ENCODE results near the gene SSU72.
"Not testable (repeated sequence)": the region's sequence is repeated elsewhere in the genome, so short reads cannot be mapped to it uniquely, and the experiment has no call there.

SSU72 gene

DNA sequence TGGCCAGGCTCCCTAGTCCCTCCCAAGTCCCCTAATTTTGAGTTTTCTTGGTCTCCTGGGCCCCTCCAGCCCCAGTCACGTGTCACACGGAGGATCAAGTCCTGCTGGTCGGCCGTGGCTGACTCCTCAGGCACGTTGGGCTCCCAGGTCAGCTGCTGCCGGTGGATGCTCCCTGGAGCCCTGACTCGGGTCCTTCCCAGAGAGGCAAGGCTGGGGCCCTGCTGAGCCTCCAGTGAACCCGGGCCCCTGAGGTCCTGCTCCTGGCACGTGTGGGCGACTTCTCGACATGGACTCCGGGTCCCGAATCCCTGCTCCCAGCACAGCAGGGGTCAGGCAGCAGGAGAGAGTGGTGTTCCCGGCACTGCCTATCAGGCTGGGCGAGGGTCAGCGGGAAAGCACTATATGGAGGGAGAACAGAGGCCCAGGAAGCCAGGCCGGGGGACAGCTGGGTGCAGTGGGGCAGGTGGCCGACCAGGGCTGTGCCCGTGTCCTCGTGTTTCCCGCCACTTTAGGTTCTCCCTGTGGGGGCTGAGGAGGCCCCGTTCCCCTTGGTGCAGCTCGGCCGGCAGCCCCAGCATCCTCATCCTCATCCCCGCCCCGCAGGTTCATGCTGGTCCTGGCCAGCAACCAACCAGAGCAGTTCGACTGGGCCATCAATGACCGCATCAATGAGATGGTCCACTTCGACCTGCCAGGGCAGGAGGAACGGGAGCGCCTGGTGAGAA lies 47.4 kb downstream of the SSU72 start:
- DNase-seq (ENCODE audit: low read depth in 2 of 2): no peak

- not testable (repeated sequence) for DNase-seq (ENCODE audit: low read depth in 2 of 2)
Observed at GRCh38 chr1:1526476-1526875, 48.2 kb downstream of the SSU72 start.

- not testable (repeated sequence) for DNase-seq (ENCODE audit: low read depth in 2 of 2)
Observed at GRCh38 chr1:1524750-1525383, 49.8 kb downstream of the SSU72 start.

DNA sequence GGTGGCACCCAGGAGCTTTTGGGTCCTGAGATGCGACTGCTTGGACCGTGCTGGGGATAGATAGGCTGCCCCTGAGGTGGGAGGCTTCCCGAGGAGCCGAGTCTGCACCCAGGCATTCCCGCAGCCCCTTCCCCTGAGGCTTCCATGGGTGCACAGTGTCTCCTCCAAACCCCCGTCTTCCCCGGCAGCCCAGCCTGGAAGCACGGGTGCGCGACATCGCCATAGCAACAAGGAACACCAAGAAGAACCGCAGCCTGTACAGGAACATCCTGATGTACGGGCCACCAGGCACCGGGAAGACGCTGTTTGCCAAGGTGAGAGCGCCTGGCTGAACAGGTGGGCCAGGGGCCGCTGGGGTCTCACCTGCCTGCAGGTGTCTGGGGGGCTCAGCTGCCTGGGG lies 51.0 kb downstream of the SSU72 start:
- not testable (repeated sequence) for DNase-seq (ENCODE audit: low read depth in 2 of 2)

DNA sequence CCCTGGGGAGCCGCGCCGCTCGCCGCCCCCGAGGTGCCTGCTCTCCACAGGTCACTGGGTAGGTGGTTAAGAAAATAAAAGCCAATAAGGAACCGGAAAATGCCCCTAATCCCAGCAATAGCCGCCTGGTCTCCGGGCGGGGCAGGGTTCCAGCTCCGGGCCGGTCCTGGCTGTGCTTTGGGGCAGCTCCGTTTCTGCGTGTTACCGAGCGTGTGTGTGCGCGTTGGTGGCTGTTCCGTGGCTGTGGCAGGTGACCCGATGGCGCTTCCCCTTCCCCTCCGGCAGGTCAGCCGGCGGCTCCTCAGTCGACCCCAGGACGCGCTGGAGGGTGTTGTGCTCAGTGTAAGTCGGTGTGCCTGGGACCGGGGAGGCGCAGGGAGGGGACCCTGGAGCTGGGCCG lies 51.4 kb downstream of the SSU72 start:
- DNase-seq (ENCODE audit: low read depth in 2 of 2): not testable (repeated sequence)

GRCh38 chr1:1522536-1522935 lies 52.1 kb downstream of the SSU72 start:
- DNase-seq (ENCODE audit: low read depth in 2 of 2): not testable (repeated sequence)

DNA sequence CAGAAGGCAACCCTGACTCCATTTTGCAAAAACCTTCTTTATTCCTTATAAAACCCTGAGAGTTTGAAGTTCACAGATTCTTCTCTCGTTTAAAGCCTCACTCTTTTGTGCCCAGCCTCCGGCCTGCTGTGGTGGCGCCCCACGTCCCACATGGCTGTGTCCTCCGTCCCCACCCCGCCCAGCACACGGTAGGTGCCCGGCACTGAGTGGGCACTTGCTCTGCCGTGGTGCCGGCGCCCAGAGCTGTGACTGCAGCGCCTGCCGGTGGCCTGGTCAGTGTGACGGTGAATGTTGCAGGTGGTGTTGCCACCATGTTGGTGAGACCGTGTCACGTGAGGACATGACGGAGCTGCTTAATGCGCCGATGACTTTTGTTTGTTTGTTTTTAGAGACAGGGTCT lies 53.3 kb downstream of the SSU72 start:
- DNase-seq (ENCODE audit: low read depth in 2 of 2): no peak

DNA sequence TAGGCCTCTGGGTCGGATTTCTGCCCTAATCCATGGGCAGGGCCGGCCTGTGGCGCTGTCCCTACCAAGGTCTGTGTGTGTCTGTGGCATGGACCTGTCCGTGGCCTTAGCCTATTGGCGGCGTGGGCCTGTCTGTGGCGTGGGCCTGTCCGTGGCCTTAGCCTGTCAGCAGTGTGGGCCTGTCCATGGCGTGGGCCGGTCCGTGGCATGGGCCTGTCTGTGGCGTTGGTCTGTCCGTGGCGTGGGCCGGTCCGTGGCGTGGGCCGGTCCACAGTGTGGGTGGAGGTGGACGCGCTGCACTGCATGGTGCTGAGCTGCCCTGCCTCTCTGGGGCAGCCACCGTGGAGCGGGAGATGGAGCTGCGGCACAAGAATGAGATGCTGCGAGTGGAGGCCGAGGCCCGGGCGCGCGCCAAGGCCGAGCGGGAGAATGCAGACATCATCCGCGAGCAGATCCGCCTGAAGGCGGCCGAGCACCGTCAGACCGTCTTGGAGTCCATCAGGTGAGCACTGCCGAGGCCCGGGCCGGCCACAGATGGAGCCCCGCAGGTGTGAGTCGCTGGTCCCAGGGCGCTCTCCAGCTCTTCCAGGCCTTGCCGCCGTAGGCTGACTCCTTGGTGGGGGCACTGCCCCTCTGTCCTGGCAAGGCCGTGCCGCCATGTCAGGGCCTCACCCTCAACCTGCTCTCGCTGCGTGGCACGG lies 54.7 kb downstream of the SSU72 start:
- not testable (repeated sequence) for DNase-seq (ENCODE audit: low read depth in 2 of 2)

DNA sequence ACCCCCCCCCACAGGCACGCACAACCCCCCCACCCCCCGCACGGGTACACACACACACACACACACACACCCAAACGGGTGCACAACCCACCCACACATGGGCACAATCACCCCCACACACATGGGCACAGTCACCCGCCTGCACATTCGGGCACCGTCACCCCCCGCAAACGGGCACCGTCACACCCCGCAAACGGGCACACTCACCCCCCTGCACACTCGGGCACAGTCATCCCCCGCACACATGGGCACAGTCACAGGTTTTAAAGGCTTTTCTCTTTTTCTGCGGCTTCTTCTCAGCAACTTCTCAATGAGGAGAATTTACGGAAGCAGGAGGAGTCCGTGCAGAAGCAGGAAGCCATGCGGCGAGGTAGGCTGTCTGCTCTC lies 56.0 kb downstream of the SSU72 start:
- DNase-seq (ENCODE audit: low read depth in 2 of 2): not testable (repeated sequence)

DNA sequence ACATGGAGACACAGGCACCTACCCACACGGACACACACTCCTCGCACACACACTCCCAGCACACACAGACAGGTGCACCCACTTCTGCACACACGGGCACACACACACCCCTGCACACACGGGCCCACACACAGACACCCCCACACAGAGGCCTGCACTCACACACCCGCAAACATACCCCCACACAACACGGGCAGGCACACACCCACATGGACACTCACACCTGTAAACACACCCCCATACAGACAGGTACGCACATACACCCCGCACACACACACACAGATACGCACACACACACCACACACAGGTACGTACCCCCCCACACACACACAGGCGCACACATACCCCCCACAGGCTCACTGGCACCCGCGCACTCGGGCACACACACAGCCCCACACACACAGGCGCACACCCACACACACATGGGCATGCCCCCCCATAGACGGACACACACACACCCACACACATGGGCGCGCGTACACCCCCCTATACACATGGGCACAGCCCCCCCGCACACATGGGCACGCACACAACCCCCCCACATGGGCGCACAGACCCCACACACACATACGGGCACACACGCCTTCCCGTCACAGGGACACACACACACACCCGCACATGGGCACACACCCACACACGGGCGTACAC lies 56.6 kb downstream of the SSU72 start:
- no peak for DNase-seq (ENCODE audit: low read depth in 2 of 2)

DNA sequence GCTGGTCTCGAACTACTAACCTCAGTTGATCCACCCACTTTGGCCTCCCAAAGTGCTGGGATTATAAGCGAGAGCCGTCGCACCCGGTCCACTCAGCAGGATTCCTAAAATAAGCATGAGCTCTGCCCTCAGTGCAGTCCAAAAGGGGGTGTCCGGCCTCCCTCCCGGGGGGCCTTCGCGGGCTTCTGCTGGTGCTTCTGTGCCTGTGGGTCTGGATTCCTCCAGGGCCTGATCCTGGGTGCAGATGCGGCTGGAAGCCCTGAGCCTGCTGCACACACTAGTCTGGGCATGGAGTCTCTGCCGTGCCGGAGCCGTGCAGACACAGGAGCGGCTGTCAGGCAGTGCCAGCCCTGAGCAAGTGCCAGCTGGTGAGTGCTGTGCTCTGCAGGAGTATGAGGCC lies 57.7 kb downstream of the SSU72 start:
- DNase-seq (ENCODE audit: low read depth in 2 of 2): not testable (repeated sequence)

DNA sequence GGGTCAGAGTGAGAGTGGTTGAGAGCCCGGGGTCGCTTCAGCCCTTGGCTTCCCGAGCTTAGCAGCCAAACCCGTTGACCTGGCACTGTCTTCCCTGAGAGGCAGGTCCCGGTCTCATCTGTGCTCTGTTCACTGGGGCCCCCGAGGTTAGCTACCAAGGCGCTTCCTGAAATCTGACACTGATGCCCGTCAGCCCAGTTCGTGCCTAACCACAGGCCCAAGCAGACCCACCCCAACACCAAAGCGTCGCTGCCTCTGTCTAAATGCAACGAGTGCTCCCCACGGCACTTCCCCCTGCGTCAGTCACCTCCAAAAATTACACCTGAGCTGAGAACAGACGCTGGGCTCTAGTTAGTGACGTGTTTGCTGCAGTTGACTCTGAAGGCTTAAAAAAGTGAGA lies 60.3 kb downstream of the SSU72 start:
- DNase-seq (ENCODE audit: low read depth in 2 of 2): not testable (repeated sequence)

DNA sequence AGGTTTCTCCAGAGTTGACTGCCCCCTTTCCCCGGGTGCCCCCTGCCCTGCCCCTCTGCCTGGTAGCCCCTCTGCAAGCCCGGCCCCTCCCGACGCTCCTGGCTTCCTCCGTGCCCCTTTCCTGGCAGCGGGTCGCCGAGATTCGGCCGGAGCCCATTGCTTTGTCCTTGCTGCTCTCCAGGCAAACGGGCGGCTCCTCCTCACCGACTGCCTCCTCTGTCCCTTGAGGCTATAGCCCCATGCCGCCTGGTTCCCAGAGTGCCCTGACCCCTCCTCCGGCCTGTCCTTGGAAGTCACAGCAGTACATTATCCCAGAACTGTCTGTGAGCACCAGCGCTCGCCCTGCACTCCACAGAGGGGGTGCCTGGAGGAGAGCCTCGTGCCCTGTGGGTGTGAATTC lies 61.0 kb downstream of the SSU72 start:
- not testable (repeated sequence) for DNase-seq (ENCODE audit: low read depth in 2 of 2)

- not testable (repeated sequence) for DNase-seq (ENCODE audit: low read depth in 2 of 2)
Observed at GRCh38 chr1:1512425-1512824, 62.2 kb downstream of the SSU72 start.

DNA sequence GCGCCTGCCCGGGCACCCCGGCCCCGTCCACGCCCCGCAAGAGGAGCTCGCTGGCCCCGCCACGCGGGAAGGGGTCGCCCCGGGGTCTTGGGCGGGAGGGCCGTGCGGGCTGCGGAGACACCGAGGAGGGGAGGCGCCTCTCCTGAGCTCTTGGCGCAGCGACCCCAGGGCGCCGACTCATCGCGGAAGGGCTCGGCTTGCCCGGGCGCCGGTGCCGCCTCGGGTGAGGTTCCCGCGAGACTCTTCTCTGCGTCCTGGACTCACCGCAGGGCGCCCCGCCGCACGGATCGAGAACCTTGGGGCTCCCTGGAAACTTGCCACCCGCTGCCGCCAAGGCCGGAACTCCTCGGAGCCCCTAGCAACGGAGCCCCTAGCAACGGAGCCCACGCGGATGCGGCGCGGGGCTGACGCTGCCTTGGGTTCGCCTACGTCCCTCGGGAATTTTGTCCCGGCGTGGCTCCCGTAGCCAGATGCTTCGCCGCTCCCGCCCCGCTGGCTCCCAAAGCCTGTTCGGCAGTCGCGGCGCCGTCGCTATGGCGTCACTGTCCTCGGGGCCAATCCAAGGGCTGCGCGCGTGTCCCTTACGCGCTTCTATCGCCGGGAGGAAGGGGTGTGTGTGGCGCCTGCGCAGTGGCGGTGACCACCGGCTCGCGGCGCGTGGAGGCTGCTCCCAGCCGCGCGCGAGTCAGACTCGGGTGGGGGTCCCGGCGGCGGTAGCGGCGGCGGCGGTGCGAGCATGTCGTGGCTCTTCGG lies 63.0 kb downstream of the SSU72 start, which contains the start of gene ATAD3A:
Gene ATAD3A (plus strand): TSS at position 630 of the 753 bp plus-strand sequence. CDS start 107 bp downstream, at position 737.
- peak; percentile 91 to 97 for DNase-seq (ENCODE audit: low read depth in 2 of 2)

DNA sequence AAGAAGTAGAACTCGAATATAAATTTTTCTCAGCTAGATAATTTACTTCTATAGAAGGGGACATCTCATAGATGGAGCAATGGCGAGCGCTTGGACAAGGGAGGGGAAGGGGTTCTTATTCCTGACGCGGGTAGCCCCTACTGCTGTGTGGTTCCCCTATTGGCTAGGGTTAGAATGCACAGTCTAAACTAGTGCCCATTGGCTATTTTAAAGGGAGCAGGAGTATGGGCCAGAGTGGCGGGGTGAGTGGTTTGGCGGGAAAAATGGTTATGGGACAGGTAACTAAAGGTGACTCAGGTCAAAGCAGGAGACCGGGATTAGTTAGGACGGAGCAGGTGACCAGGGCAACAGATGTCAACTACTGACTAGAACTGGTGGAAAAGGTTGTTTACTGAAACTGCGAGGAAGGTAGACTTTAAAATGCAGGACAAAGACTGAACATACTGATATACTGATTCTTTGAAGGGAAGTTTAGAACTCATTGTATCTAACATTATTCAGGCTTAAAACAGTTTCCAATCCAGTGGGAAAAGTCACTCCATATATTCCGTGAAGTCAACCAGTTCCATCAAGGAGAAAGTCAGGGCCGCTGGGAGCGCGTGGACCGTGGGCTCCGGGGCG lies 63.6 kb downstream of the SSU72 start:
- no peak for DNase-seq (ENCODE audit: low read depth in 2 of 2)

DNA sequence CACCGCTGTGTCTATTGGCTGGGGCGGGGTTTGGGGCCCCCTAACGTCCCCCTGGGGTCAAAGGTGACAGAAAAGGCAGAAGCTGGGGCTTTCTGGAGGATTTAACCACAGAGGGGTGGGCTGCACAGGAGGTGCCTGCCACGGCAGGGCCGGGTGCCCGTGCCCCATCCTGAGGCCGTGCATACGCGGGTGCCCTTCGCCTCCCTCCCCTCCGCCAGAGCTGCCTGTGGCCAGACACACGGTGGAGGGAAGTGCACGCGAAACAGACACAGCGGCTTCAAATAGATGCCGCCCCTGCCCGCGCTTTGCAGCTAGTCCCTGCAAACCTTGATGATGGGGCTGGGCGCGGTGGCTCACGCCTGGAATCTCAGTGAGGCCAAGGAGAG lies 65.2 kb downstream of the SSU72 start:
- not testable (repeated sequence) for DNase-seq (ENCODE audit: low read depth in 2 of 2)

GRCh38 chr1:1508775-1509464 lies 65.7 kb downstream of the SSU72 start:
- not testable (repeated sequence) for DNase-seq (ENCODE audit: low read depth in 2 of 2)

DNA sequence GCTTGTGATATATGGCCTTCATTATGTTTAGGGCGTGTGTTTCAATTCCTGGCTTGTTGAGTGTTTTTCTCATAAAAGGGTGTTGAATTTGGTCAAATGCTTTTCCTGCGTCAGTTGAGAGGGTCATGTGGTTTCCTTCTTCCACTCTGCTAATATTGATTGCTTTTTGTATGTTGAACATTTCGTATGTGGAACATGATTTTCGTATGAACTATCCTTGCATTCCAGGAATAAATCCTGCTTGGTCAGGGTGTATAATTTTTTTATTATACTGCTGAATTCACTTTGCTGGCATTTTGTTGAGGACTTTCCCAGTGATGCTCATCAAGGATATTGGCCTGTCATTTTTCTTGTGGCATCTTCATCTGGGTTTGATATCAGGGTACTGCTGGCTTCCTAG lies 67.4 kb downstream of the SSU72 start:
- no peak for DNase-seq (ENCODE audit: low read depth in 2 of 2)

DNA sequence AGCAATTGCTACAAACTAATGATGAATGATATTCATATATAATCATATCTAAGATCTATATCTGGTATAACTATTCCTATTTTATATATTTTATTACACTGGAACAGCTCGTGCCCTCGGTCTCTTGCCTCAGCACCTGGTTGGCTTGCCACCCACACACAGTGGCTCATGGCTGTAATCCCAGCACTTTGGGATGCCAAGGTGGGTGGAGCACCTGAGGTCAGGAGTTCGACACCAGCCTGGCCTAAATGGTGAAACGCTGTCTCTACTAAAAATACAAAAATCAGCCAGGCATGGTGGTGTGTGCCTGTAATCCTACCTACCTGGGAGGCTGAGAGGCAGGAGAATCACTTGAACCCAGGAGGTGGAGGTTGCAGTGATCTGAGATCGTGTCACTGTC lies 68.9 kb downstream of the SSU72 start:
- DNase-seq (ENCODE audit: low read depth in 2 of 2): not testable (repeated sequence)
